Left ventricle myocardium inferior (tissue), 1 donor: ENCODE data around the gene EFNA2. TPM values are rescaled to one million over a fixed set of nuclear protein-coding genes. Genes with fewer than 3 reads are reported as not detected.

ENCODE experiments used
- DNase-seq: peaks from one replicate; pipeline ENCODE4 v3.0.0-alpha.2; 2020
- H3K27ac ChIP-seq: fragments of 200-600 bp; replicated peaks from 2 replicates; pipeline ENCODE4 v1.8.0; 2021
- H3K27me3 ChIP-seq: fragments of 200-600 bp; 2 replicates; pipeline ENCODE4 v1.8.0; 2021; ENCODE audit warnings: low read depth
- H3K36me3 ChIP-seq: fragments of 200-600 bp; 2 replicates; pipeline ENCODE4 v1.8.0; 2021
- H3K4me1 ChIP-seq: fragments of 200-600 bp; 2 replicates; pipeline ENCODE4 v1.8.0; 2021
- H3K4me3 ChIP-seq: fragments of 200-600 bp; 2 replicates; pipeline ENCODE4 v1.8.0; 2021; ENCODE audit warnings: mild to moderate bottlenecking, moderate library complexity
- H3K9me3 ChIP-seq: fragments of 200-600 bp; replicated peaks from 2 replicates; pipeline ENCODE4 v1.8.0; 2021
- intact Hi-C: fragments of 100-400 bp; cut with micrococcal nuclease; formaldehyde crosslinking; loops from one replicate; pipeline ENCODE4 v1.11.0; 2022
- total RNA-seq: library from RNA; stranded (reverse); fragmentation: NEBNext Ultra II Directional; extraction: Animal tissue kit (Norgen Biotek cat#: 25700); gene quantifications from one replicate; pipeline ENCODE4 v1.2.1, GENCODE V29; 2021
- TF ChIP-seq, protein P1 (sequence below): fragments of 200-600 bp; IDR thresholded peaks from 2 replicates; pipeline ENCODE4 v1.8.0; 2021; ENCODE audit warnings: antibody characterized with exemption, mild to moderate bottlenecking, borderline replicate concordance
- donor health status: DM: no; HTN: yes; CAD: no; lungs with severe emphysema.

EFNA2 gene
- total RNA-seq, 1 donor from 2014 or later, result not detected

DNA sequence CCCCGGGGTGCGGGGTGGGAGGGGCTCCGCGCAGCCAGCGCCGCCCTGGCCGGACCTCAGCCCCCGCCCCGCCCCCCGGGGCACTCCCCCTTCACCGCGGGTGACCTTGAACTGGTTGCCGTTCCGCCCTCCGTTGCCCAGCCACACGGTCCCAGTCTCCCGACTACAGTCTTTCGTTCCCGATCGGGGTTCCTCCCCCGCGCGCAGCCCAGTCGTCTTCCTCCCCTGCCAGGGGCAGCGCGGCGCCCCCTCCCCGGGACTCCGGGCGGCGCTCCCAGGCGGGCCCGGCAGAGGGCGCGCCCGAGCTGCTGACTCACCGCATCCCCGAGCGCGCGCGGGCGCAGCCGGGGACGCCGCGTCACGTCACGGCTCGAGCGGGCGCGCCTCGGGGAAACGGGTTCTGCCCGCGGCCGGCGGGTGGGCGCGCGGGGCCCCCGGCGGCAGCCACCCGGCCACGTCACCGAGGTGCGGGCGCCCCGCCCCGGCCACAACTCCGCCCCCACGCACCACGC lies 36.8 kb upstream of the EFNA2 start:
- TF ChIP-seq, protein P1, sequence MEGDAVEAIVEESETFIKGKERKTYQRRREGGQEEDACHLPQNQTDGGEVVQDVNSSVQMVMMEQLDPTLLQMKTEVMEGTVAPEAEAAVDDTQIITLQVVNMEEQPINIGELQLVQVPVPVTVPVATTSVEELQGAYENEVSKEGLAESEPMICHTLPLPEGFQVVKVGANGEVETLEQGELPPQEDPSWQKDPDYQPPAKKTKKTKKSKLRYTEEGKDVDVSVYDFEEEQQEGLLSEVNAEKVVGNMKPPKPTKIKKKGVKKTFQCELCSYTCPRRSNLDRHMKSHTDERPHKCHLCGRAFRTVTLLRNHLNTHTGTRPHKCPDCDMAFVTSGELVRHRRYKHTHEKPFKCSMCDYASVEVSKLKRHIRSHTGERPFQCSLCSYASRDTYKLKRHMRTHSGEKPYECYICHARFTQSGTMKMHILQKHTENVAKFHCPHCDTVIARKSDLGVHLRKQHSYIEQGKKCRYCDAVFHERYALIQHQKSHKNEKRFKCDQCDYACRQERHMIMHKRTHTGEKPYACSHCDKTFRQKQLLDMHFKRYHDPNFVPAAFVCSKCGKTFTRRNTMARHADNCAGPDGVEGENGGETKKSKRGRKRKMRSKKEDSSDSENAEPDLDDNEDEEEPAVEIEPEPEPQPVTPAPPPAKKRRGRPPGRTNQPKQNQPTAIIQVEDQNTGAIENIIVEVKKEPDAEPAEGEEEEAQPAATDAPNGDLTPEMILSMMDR, result peak; percentile 85
- no peaks in the 10 kb centered on the region for H3K9me3 ChIP-seq
- intact Hi-C loops, result no loop called here
- H3K27ac ChIP-seq, result peak overlapping the region; percentile 100
- H3K36me3 ChIP-seq, result peaks cover 29% of the 10 kb centered on the region
- peak; percentile 88 for DNase-seq
- no peaks in the 10 kb centered on the region for H3K27me3 ChIP-seq
- peak overlapping the region; percentile 93 for H3K4me3 ChIP-seq
- peaks cover 85% of the 10 kb centered on the region for H3K4me1 ChIP-seq

DNA sequence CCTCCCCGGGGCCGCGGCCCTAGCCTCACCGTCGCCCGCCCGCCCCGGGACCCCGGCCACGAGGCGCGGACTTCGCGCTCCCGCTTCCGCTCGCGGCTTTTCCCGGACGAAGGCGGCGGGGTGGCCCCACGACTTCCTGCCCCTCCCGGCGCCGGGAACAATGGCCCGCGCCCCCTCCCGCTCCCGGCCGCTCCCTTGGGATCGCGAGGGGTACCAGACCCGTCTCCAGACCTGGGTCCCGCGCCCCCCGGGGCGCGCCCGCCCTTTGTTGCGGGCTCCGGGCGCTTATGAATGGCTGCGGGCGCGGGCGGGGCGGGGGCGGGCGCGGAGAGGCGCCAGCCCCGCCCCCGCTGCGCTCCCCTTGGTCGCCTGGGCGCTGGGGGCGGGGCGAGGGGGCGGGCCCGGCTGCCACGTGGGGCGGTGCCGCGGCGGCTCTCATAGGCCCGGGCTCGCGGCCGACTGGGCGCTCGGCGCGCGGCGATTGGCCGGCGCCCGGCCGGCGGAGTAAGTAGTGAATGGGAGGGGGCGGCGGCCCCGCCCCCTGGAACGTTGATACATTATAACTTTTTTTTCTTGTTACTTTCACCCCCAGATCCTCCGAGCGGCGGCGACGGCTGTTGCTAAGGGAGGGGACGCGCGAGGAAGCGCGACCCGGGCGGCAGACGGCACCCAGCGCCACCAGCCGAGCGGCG lies 36.2 kb upstream of the EFNA2 start:
- intact Hi-C loops, result no loop called here
- Histone ChIP-seq H3K4me1 (peaks cover 85% of the 10 kb centered on the region), H3K9me3 (no peaks in the 10 kb centered on the region), H3K36me3 (peaks cover 35% of the 10 kb centered on the region), H3K27ac (peak overlapping the region; percentile 100), H3K4me3 (peak overlapping the region; percentile 93), H3K27me3 (no peaks in the 10 kb centered on the region)
- DNase-seq, result peak; percentile 95
- TF ChIP-seq, protein P1, result no peak

DNA sequence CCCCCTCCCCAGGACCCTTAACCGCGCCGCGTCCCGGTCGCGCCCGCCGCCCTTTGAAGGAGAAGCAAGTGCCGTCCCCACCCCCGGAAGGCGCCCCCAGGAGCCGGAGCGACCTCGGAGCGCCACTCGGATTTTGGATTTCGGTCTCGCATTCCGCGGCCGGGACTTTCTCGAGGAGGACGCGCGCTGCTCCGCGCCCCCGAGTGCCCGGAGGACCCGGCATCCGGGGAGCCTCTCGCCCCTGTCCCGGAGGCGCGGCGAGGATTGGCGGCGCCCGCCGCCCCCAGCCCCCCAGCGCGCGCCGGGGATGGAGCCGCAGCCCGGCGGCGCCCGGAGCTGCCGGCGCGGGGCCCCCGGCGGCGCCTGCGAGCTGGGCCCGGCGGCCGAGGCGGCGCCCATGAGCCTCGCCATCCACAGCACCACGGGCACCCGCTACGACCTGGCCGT lies 35.7 kb upstream of the EFNA2 start:
- TF ChIP-seq, protein P1, result no peak
- Histone ChIP-seq H3K9me3 (no peaks in the 10 kb centered on the region), H3K27me3 (no peaks in the 10 kb centered on the region), H3K36me3 (peaks cover 41% of the 10 kb centered on the region), H3K27ac (peak overlapping the region; percentile 100), H3K4me3 (peak overlapping the region; percentile 93), H3K4me1 (peaks cover 85% of the 10 kb centered on the region)
- DNase-seq, result no peak
- intact Hi-C loops, result no loop called here

DNA sequence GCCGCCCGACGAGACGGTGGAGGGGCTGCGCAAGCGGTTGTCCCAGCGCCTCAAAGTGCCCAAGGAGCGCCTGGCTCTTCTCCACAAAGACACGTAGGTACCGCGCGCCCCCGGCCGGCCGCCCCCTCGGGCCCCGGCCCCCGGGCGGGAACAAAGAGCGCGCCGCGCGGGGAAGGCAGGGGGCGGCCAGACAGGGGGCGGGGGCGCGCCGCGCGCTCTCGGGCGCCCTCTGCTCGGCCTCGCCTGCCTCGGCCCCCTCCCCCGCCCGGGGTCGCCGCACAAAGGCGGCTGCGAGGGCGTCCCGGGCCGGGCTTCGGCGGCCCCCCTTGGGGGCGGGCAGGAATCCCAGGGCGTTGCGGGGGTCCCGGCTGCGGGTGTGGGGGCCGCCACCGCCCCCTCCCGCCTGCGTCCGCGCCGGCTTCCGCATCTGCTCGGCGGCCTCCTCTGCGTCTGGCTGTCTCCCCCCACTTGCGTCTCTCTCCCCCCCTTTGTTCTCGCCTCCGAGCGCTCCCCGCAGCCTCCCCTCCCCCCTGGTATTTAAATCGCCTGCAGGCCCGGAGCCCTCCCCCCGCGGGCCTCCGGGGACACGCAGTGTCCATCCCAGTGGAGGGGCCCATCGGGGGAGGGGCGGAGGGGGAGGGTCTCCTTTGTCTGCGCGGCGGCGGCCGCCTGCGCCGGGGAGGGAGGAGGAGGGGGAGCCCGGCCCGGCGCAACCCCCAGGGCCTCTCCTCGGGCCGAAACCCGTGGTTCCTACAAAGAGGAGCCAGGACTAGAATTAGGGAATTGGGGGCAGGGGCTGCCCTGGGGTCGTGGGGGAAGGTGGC lies 35.0 kb upstream of the EFNA2 start:
- Histone ChIP-seq H3K36me3 (peaks cover 47% of the 10 kb centered on the region), H3K4me1 (peaks cover 85% of the 10 kb centered on the region), H3K27ac (peak overlapping the region; percentile 100), H3K27me3 (no peaks in the 10 kb centered on the region), H3K4me3 (peak overlapping the region; percentile 93), H3K9me3 (no peaks in the 10 kb centered on the region)
- peak; percentile 74 for DNase-seq
- TF ChIP-seq, protein P1, result no peak
- intact Hi-C loops, result no loop called here

DNA sequence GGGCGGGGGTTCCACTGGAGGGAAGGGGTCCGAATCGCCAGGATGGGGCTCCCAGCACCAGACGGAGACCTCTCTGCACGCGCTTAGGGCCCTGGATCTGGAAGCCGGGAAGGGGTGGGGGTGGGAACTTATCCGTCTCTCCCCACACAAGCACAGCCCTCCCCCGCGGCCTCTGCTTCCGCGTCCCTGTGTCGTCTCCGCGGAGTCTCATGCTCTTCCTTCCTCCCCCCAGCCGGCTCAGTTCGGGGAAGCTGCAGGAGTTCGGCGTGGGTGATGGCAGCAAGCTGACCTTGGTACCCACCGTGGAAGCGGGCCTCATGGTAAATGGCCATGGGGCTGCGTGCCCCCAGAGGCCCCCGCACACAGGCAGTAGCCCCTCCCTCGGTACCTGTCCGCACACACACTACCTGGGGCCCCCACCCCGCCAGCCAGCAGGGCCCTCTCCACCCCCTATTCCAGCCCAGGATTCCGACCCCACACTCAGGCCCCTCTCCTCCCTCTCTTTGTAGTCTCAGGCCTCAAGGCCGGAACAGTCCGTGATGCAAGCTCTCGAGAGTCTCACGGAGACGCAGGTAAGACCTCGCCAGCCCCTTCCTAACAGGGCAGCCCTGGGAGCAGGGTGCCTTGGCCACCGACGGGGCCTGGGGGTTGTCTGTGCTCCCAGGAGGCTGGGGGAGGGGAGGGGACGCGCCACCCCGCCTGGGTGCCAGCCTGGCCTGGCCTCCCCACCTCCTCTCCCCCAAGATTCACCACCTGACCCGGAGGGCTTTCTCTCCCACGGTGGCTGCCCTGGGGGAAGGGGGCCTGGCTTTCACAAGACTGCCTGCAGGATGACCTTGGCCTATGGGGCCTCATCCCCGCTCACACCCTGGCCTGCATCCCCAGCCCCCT lies 34.1 kb upstream of the EFNA2 start:
- Histone ChIP-seq H3K27ac (peak overlapping the region; percentile 100), H3K27me3 (no peaks in the 10 kb centered on the region), H3K9me3 (no peaks in the 10 kb centered on the region), H3K36me3 (peaks cover 56% of the 10 kb centered on the region), H3K4me3 (peak overlapping the region; percentile 93), H3K4me1 (peaks cover 85% of the 10 kb centered on the region)
- intact Hi-C loops, result no loop called here
- DNase-seq, result peak; percentile 84
- TF ChIP-seq, protein P1, result no peak
